GM18499 (cell line): ENCODE measurements around the gene DSG2.
A peak's percentile ranks its signal among the peaks of the same experiment; 100 is the strongest.
"Not testable (repeated sequence)": the region's sequence is repeated elsewhere in the genome, so short reads cannot be mapped to it uniquely, and the experiment has no call there.

ENCODE experiments used
- ATAC-seq: cut with Tn5 transposase; IDR thresholded peaks from one replicate; pipeline ENCODE4 v1.9.1; 2021; ENCODE audit warnings: moderate number of reproducible peaks; ENCODE audit not compliant: insufficient read depth, unreplicated experiment

DSG2 gene

GRCh38 chr18:31497836-31498573 lies at the start of gene DSG2:
Gene DSG2 (plus strand): TSS chr18:31498177. CDS start chr18:31498252, 75 bp downstream.
- no peak for ATAC-seq

DNA sequence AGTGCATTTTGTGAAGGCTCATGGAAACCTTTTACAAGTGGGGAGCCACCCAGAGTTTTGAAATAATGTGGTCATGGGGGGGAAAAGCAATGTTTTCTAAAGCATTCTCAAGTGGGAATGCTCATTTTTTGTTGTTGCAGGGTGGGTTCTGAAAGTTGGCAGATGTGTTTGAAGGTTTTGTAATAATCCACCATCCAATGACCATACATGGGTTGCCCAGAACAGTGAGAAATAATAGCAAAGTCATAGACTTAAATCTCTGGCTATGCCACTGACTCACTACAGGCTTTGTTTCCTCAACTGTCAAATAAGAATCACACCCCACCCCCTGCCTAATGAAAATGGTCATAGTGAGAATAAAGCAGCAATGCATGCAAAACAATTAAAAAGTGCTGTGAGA lies 47.6 kb upstream of the DSG2 start:
- ATAC-seq, result no peak

DNA sequence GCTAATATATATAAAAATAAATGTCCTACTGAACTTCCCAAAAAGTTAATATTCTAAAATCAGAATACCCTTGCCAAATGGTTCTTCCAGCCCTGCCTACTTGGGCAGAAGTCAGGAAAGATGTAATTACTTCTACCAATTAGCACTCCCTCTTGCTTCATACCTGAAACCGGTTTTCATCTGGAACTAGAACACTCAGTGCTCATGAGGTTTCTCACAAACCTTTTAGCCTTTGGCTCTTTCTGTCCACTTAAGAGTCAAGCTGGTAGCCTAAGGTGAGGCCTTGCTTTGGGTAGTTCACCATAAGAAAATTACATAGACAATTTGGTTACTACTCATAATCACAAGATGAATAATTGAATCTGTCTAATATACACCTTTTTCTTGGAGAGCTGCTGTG lies 46.4 kb upstream of the DSG2 start:
- no peak for ATAC-seq

DNA sequence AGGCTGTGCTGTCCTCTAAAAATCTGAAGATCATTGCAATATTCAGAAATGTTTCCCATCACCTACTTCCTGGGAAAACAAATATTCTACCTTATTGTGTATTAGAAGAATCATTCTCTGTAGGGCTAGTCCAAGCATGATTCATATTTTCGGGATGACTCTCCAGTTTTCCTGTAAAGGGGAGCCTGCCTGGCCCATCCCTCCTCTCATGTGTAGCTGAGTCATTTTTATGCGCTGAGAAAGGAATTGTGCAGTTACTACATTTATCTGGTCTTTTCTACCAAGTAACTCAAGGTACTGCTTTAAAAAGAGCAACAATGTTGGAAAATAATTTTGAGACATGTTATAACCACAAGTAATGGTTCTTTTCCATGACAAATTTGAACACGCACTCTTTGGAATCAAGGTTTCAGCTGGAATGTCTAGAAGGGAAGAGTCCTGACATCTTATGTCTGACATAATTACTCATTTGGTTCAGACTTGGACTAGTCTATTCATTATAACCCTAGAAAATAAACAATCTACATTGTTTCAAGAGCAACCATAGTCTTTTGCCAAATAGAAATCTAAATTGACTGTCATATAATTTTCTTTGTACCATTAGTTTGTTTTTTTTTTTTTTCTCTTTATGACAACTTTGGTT lies 43.8 kb upstream of the DSG2 start:
- ATAC-seq, result no peak

- no peak for ATAC-seq
Observed at GRCh38 chr18:31469629-31470028, 28.3 kb upstream of the DSG2 start.

- ATAC-seq, result no peak
Observed at GRCh38 chr18:31478688-31479087, 19.3 kb upstream of the DSG2 start.

DNA sequence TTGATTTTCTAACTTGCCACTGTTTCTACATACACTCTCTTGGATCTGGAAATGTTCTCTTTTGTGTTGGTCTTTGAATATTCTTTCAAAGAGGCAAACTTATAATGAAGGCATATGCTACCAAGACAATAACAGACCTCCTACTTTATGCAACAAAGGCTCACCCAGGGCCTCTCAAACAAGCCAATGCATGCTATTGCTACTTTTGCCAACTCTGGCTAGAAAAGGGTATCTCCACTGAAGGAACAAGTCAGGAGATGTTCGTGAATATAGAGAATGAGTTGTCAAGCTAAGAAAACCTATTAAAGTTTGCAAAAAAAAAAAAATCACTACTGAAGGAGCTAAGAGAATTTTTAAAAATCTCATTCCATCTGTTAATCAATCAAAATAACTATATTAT lies 15.9 kb upstream of the DSG2 start:
- no peak for ATAC-seq

DNA sequence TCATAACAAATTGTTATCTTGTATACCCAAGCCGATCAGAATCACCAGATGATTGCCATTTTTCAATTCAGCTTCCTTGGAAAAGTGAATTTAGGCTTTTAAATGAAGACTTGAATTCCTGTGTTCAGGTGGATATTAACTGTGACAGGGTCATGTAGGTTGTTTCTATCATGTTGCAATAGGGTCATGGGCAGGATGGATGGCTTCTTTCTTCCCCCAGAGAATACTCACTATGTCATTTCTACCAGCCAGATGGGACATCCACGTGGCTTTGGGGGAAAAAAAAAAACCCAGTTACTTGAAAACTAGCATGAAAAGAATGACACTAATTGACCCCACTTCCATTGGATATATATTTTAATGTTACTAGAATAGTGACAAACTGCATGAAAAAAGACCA lies 14.6 kb upstream of the DSG2 start:
- ATAC-seq, result no peak

GRCh38 chr18:31484461-31484860 lies 13.5 kb upstream of the DSG2 start:
- ATAC-seq, result no peak

GRCh38 chr18:31486165-31486564 lies 11.8 kb upstream of the DSG2 start:
- ATAC-seq, result no peak

DNA sequence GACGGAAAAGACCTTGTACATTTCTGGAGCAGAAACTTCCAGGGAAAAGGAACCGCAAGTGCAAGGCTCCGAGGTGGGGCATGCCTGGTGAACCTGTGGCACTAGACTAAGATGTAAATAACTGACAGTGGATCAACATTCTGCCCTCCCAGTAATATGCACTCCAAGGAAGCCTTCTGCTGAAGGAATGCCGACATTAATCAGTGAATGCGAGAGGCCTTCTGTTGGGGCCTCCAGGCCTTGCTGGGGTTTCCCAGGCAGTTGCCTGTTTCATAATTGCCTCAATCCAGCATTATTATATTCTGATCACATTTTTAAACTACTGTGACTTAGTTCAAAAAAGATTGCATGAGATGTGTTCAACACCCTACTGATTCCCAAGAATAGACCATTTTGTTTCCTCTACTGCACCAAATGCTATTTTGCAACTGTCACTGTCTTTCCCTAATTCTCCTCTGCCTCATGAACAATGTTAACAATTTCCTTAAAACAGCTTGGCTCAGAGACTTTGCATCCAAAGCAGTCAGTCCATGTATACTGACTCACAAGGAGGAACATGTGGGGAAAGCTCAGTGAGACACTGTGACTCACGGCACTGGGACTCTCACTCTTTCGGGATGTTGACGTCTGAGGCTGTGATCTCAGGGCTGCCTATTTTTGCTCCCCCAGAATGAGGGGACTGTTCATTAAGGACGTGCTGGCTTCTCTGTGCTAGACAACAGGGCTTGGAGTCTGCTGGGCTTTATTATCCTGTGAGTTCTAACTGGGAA lies 10.5 kb upstream of the DSG2 start:
- no peak for ATAC-seq

DNA sequence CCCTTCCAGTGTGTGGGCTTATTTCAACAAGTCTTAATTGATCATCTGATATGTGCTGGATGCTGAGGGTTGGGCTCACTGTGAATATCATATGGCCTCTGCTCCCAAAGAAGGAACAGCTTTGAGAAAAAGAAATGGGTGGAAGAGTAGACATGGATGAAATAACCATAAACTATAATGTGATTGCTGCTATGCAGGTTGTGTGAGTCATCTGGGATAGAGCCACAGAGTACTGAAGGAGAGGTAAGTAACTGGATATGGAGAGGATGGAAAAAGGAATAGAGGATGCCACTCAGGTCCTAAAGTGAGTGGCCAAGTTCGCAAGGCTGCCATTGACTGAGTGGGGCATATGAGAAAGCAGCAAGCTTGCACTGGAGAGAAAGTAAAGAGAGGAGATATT lies 8.7 kb upstream of the DSG2 start:
- no peak for ATAC-seq

GRCh38 chr18:31490387-31490786 lies 7.6 kb upstream of the DSG2 start:
- ATAC-seq, result peak; percentile 93

DNA sequence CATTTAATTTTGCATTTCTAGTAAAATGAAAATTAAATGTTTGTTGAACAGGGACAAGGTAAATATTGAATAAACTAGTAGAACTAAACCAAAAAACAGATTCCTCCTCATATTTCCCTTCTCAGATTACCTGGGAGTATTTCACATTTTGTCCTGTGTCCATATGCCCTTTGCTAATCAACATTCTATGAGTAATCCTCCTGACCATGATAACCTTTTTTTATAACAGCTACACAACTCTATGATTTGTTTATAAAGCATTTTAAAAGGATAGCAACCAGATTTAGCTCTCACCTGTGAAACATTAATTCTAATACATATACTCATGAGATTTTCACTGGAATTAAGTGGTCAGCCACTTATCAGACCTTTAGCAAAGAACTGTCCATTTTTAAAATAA lies 7.1 kb upstream of the DSG2 start:
- no peak for ATAC-seq

DNA sequence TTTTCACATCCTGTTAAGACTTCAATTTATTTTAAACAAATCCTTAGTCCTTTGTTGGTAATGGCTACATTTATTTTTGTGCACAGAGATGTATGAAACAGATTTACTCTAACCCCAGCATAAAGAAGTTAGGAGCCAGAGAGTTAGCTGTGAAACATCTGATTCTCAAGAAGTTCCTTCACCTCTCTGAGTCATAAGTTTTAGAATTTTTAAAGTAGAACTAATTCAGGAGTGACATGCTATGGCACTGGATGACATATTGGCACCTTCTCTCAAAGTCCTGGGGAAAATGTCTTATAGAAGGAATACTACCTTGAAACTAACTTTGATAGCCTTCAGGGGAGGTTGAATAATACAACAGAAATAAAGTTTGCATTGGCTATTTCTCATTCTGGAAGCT lies 6.4 kb upstream of the DSG2 start:
- ATAC-seq, result no peak

DNA sequence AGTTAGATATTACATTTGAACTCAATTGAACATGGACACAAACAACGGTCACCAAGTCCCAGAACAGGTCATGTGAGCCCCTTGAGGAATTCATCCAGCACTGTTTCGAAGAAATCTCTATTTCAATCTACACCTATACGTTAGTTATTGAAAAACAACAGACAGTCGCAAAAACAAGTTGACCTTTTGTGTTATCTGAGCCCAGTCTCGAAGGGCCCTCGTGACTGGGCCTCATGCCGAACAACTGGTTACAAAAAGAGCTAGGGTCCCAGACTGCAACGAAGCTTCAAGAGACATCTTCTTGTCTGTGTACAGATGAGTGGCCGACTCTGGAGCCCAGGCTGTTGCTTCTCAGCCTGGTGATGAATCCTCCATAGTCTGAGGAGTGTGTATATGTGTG lies 5.3 kb upstream of the DSG2 start:
- no peak for ATAC-seq

DNA sequence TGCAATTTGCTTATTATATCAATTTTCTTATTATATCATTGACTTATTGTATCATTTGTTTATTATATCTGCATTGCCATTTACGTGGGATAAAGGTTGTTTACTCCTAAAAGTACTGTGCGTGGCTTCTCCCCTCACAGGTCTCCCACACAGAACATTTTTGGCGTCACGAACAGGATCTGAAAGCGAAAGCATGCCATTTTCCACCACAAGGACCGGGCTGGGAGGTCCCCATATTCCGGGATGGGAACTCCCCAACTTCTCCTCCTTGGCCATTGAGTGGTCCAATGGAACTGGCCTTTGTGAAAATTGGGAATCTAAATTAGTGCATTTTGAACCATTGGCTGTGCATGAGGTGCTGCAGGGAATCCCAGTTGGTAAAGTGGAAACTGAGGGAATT lies 4.8 kb upstream of the DSG2 start:
- no peak for ATAC-seq

GRCh38 chr18:31493941-31494340 lies 4.0 kb upstream of the DSG2 start:
- no peak for ATAC-seq

DNA sequence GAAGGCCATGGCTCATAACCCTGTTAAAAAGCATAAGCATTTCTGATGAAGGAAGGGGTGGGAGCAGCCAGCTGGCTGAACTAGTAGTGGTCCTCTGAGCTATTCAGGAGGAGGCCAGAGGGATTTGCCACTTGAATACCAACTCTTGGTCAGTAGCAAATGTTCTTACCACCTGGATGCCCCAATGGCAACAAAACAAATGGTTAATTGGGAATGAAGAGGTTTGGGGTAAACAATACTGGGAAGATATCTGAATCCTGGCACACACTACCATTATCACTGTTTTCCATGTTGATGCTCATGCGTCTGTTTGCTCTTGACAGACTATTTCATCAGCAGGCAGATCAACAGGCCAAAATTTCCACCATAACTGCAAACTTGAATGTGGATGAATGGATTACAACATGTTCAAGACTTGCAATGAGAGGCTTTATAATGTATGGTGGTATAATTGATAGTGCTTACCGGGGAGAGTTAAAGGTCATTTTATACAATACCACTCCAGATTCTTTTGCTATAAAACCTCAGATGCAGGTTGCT lies 3.2 kb upstream of the DSG2 start:
- ATAC-seq, result not testable (repeated sequence)

DNA sequence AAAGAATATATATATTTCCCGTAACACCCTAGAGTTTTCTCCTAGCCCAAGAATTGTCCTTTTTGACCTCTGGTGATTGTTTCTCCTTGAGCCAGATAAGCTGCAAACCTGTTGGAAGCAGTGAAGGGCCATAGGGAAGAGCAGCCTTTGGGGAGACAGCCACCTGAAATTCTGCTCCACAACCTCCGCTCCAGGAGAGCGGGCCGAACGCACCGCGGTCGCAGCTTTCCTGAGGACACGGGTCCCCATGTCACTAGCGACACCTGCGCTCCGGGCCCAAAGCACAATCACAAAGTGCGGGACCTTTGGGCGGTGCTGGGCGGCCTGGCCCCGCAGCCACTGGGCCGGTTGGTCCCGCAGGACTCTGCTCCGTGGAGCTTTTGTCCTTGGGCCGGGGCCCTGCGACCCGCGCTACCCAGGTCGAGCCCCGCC lies 557 bp upstream of the DSG2 start:
- no peak for ATAC-seq
